Breast epithelium (tissue), 3 donors: ENCODE measurements around the gene TGFBR1.

Source experiments
- CTCF ChIP-seq, 3 donors: fragments of 450-650 bp; IDR thresholded peaks; one replicate each; pipeline ENCODE4 v1.5.1; 2016 to 2017; ENCODE audit warnings: antibody characterized with exemption in 3 of 3, mild to moderate bottlenecking in 3 of 3, moderate library complexity in 3 of 3
- POLR2A ChIP-seq: fragments of 450-650 bp; IDR thresholded peaks from one replicate; pipeline ENCODE4 v1.6.1; 2016; ENCODE audit warnings: antibody characterized with exemption, mild to moderate bottlenecking, moderate library complexity
- POLR2AphosphoS5 ChIP-seq, 3 donors: sonication (generic); formaldehyde crosslinking; IDR thresholded peaks; one replicate each; pipeline ENCODE4 v1.6.1; 2017; ENCODE audit warnings: antibody characterized with exemption in 3 of 3

- TF ChIP-seq CTCF (IDR thresholded peaks at IDR 0.05) (no peak), POLR2AphosphoS5 (IDR thresholded peaks at IDR 0.05) (no peak), POLR2A (no peak)
Observed at GRCh38 chr9:99173570-99174504, 68.9 kb downstream of the TGFBR1 start.
